RWPE2 (cell line): ENCODE results near the gene SDC3.

Experiments
- ATAC-seq: fragments of 200-7000 bp; cut with Tn5 transposase; 3 replicates; pipeline ENCODE4 v1.9.1; 2021; ENCODE audit warnings: low read depth
- DNase-seq: peaks from one replicate; pipeline ENCODE4 v3.0.0-alpha.2; 2020; ENCODE audit warnings: low spot score
- H3K27ac ChIP-seq: fragments of 450-650 bp; 2 replicates; pipeline ENCODE4 v1.5.1; 2017; ENCODE audit warnings: mild to moderate bottlenecking; ENCODE audit not compliant: poor library complexity, severe bottlenecking
- H3K27me3 ChIP-seq: fragments of 250-450 bp; sonication (Bioruptor Pico); 2 replicates; pipeline ENCODE4 v1.5.1; 2021; ENCODE audit warnings: mild to moderate bottlenecking, moderate library complexity; ENCODE audit not compliant: insufficient read depth, poor library complexity, severe bottlenecking
- H3K36me3 ChIP-seq: fragments of 250-450 bp; sonication (Bioruptor Pico); 2 replicates; pipeline ENCODE4 v1.5.1; 2020; ENCODE audit warnings: low read depth, mild to moderate bottlenecking, moderate library complexity
- H3K4me1 ChIP-seq: fragments of 250-450 bp; sonication (Bioruptor Pico); 2 replicates; pipeline ENCODE4 v1.5.1; 2021; ENCODE audit warnings: mild to moderate bottlenecking, moderate library complexity; ENCODE audit not compliant: insufficient read depth, poor library complexity, severe bottlenecking
- H3K4me3 ChIP-seq: fragments of 250-450 bp; sonication (Bioruptor Pico); 2 replicates; pipeline ENCODE4 v1.5.1; 2021; ENCODE audit warnings: mild to moderate bottlenecking, moderate library complexity; ENCODE audit not compliant: severe bottlenecking
- H3K9me3 ChIP-seq: fragments of 250-450 bp; sonication (Bioruptor Pico); 2 replicates; pipeline ENCODE4 v1.5.1; 2021; ENCODE audit warnings: mild to moderate bottlenecking, moderate library complexity; ENCODE audit not compliant: severe bottlenecking
- CTCF ChIP-seq: fragments of 450-650 bp; IDR thresholded peaks from one replicate; pipeline ENCODE4 v1.5.1; 2017; ENCODE audit warnings: mild to moderate bottlenecking, moderate library complexity; ENCODE audit not compliant: poor library complexity, severe bottlenecking

SDC3 gene

GRCh38 chr1:30845237-30845903, 63.2 kb downstream of the SDC3 start:
- no peak overlapping the region for H3K4me3 ChIP-seq
- H3K9me3 ChIP-seq = no peaks in the 10 kb centered on the region
- DNase-seq (no peak), ATAC-seq (no peak)
- TF ChIP-seq CTCF = no peak
- H3K27me3 ChIP-seq = no peaks in the 10 kb centered on the region
- no peaks in the 10 kb centered on the region for H3K4me1 ChIP-seq
- H3K36me3 ChIP-seq = no peaks in the 10 kb centered on the region
- H3K27ac ChIP-seq = no peak overlapping the region

GRCh38 chr1:30844631-30845030, 63.9 kb downstream of the SDC3 start:
- Histone ChIP-seq H3K9me3 (no peaks in the 10 kb centered on the region), H3K27me3 (no peaks in the 10 kb centered on the region), H3K4me3 (no peak overlapping the region), H3K36me3 (no peaks in the 10 kb centered on the region), H3K27ac (no peak overlapping the region), H3K4me1 (no peaks in the 10 kb centered on the region)
- DNase-seq = no peak
- no peak for TF ChIP-seq CTCF
- ATAC-seq = no peak

GRCh38 chr1:30842697-30843354, 65.7 kb downstream of the SDC3 start:
- Histone ChIP-seq H3K4me3 (no peak overlapping the region), H3K4me1 (no peaks in the 10 kb centered on the region), H3K27ac (no peak overlapping the region), H3K36me3 (no peaks in the 10 kb centered on the region), H3K9me3 (no peaks in the 10 kb centered on the region), H3K27me3 (no peaks in the 10 kb centered on the region)
- no peak for ATAC-seq
- TF ChIP-seq CTCF = no peak
- no peak for DNase-seq

GRCh38 chr1:30840904-30841598, 67.5 kb downstream of the SDC3 start:
- Histone ChIP-seq H3K27me3 (no peaks in the 10 kb centered on the region), H3K9me3 (no peaks in the 10 kb centered on the region), H3K36me3 (no peaks in the 10 kb centered on the region), H3K4me1 (no peaks in the 10 kb centered on the region), H3K27ac (no peak overlapping the region), H3K4me3 (no peak overlapping the region)
- TF ChIP-seq CTCF = no peak
- ATAC-seq (no peak), DNase-seq (no peak)
